COR-L47 (cell line): Measurements from ENCODE around the gene KANK4.
A peak's percentile ranks its signal among the peaks of the same experiment; 100 is the strongest.

ENCODE experiments used
- DNase-seq: peaks from one replicate; lab custom pipeline; 2025; lab: John Stamatoyannopoulos, UW

The KANK4 gene

DNA sequence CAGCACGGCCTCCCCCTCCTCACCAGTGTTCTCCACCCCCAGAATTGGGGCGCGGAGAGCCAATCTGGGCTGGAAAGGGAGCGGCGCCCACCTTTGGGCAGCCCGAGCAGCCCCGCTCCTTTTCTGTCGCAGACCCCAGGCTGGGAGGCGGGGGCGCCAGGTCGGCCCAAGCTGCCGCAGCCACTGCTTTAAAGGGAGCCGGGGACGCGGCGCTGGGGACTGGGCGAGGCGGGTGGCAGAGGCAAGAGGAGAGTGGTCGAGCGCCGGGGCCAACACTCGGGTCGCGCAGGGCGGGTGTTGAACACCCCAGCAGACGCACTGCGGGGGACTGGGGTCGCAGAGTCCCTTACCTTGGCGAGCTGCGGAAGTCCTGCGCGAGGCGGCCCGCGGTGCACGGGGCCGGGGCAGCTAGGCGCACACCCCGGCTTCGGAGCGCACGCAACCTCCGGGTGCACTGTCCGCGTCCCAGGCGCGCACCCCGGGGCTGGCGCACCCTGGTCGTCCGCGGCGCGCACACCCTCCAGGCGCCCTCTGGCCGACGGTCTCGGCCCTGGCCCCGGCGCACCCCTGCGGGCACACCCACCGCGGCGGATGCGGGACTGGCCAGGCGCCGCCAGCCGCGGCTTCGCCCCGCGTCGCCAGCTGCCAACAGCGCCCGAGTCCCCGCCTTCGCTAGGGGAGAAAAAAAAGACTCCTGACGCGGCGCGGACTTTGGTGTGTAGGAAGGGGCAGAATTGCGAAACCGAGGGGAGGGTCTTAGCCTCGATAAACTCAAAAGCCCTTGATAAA is at the start of gene KANK4:
Gene KANK4, minus strand, starts transcription at position 679 of the 789 bp plus-strand sequence. CDS start 37,870 bp downstream, outside the sequence.
- DNase-seq = no peak

GRCh38 chr1:62368989-62369388 is 49.8 kb upstream of the KANK4 start:
- DNase-seq = no peak

- no peak for DNase-seq
These were observed 47.8 kb upstream of the KANK4 start for GRCh38 chr1:62367005-62367557.

DNA sequence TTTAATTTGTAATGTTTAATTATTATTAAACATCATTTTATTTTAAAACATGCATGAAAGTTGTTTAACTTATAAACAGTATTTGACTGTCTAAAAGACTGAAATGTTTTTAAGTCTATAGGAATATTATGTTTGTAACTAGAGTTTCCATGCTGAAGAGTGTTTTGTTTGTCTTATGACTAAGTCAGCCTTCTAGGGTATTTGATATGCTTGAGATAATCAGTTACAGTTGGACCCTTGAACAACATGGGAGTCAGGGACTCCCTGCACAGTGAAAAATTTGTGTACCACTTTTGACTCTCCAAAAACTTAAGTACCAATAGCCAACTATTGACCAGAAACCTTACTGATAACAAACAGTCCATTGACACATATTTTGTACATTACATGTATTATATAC is 45.5 kb upstream of the KANK4 start:
- no peak for DNase-seq

- no peak for DNase-seq
These were observed 43.7 kb upstream of the KANK4 start for GRCh38 chr1:62362926-62363325.

DNA sequence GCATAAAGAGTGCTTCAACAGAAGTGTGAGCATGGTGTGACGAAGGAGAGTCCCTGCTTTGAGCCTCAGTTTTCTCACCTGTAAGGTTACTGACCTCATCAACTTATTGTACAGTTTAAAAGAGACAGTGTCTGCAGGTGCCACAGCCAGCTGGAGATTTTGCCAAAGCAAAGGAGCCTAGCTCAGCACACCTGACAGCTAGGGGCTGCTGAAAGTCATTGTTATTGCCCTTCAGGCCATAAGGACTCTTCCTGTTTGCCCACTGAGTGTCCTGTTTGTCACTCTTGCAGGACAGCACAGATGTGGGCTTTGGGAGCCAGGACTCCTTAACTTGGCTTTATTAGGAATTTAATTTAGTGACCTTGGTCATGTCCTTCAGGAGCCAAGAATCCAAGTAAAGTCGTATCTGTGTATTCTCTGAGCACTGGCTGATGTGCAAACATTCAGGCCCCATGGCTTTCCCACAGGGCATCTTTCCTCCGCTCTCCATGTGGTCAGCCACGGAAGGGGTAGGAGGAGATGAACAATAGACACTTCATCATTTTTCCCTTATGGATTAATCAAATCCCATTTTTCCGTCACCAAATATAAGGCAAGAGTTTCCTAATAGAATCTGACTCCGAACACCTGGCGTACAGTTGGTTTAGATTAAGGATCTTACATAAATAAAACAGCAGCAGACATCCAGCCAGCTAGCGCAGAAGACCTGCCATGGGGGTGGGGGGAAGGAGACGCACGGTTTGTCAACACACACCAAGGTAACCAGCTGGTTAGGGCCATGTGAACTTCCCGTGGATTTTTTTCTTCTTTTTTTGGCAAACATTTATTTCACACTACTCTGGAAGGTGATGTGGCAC is 43.1 kb upstream of the KANK4 start:
- no peak for DNase-seq

DNA sequence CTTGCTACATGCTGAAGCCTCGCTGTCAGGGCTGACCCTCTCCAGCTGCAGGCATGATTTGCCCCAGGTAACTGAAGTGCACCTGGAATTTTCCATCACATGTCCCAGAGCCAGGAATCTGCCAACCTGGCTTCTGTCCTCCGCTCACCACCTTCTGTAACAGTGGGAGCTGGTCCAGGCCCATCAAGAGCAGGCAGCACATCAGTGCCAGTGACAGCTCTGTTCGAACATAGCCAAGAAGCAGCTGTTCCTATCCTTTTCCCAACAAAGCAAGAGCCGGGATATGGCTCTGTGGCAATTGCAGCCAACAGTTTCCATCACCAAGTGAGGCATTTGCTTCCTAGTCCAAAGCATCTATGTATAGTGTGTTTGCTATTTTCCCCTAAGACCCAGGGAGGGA is 42.2 kb upstream of the KANK4 start:
- DNase-seq = no peak

DNA sequence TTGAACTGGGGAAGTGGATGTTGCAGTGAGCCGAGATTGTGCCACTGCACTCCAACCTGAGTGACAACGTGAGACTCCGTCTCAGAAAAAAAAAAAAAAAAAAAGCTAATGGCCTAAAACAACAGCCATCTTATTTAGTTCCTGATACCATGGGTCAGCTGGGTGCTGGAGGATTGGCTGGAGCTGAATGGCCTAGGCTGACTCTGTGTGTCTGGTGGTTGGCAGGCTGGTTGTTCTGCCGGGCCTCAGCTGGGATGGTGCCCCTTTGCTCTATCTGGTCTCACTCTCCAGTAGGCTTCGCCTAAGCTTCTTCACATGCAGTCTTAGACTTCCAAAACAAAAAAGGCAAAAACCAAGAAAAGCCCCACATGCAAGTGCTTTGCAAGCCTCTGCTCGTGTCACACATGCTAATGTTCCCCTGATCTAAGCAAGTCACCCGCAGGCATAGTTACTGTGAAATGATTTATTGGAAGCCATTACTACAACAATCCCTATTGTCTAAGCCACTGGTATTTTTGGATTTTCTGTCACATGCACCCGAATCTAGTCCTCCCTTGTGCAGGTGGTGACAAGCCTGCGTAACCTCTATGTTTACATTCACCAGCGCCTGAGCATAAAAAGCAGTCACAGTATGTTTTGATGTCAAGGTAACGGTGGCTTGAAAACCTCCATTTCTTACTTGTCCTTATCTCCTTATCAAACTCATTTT is 39.6 kb upstream of the KANK4 start:
- DNase-seq = peak; percentile 72

GRCh38 chr1:62357916-62358315 is 38.7 kb upstream of the KANK4 start:
- no peak for DNase-seq

DNA sequence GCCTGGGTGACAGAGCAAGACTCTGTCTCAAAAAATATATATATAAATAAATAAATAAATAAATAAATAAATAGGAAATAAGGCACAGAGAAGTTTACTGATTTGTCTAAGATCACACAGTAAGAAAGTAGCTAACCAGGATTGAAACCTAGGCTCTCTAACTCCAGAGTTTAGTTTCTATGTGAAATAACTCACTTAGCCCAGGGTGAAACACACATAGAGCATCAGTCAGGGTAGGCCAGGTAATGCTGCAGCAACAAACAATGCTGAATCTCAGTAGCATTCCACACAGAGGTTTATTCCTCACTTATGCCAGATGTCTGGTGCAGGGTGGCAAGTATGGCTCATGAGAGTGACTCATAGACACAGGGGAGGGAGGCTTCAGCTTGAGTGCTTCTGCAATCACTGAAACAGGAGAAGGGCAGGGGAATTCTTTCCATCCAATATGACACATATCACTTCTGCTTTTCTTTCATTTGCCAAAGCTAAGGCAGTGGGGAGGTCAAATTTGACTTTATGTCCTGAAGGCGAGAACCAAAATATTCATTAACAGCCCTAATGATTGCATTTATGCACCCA is 37.1 kb upstream of the KANK4 start:
- no peak for DNase-seq

GRCh38 chr1:62355095-62355494 is 35.9 kb upstream of the KANK4 start:
- DNase-seq = no peak

DNA sequence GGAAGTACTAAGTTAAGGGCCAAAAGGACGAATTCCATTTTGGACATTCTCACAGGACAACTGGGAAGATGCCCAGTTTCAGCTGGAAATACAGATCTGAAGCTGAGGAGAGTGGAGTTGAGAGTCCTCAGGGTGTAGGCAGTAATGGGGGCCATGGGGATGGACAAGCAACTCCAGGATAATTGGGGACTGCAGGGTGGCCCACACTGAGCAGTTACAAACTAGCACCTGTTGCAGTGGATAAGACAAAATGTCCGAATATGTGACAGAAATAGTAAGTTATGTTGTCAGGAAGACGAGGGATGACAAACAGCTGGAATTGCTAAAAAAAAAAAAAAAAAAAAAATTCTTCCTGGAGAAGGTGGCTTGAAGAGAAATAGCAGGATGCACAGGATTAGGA is 34.6 kb upstream of the KANK4 start:
- no peak for DNase-seq

- DNase-seq = no peak
These were observed 33.2 kb upstream of the KANK4 start for GRCh38 chr1:62352387-62352786.

DNA sequence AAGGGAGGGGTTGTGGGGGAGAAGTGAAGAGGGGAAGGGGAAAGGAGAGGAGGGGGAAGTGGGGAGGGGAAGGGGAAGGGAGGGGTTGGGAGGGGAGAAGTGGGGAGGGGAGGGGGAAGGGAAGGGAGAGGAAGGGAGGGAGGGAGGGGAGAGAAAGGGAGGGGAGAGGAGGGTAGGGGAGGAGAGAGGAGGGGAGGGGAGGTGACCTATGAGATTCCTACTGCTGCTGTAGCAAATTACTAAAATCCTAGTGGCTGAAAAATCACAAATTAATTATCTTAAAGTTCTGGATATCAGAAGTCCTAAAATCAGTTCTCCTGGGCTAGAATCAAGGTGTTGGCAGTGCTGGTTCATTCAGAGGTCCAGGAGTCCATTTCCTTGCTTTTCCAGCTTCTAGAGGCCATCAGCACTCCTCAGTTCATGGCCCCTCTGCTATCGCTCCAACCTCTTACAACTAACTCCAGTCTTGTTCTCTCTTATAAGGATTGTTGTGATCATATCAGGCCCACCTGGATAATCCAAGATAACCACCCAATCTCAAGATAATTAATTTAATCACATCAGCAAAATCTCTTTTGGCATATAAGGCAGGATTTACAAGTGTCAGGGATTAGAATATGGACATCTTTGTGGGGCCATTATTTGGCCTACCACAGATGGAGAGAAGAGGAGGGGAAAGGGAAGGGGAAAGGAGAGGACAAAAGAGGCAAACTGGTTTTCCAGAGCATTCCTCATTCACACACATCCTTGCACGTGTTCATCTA is 30.4 kb upstream of the KANK4 start:
- DNase-seq = no peak

DNA sequence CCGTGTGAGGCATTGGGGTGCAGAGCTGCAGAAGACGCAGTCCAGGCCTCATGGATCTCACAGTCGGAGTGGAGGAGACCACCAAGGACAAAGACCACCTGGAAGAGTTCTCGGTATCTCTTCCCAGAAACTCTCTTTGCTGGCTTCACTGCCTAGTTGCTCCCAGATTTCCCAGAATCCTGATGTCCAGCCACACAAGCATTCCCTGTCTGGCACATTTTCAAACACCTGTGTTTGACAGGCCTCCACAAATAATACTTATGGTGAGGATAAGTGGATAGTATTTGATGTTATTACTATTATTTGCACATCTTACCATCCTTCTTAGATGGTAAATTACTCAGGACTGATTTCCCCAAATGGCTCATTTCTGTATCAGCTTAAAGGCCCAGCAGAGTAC is 27.7 kb upstream of the KANK4 start:
- no peak for DNase-seq

DNA sequence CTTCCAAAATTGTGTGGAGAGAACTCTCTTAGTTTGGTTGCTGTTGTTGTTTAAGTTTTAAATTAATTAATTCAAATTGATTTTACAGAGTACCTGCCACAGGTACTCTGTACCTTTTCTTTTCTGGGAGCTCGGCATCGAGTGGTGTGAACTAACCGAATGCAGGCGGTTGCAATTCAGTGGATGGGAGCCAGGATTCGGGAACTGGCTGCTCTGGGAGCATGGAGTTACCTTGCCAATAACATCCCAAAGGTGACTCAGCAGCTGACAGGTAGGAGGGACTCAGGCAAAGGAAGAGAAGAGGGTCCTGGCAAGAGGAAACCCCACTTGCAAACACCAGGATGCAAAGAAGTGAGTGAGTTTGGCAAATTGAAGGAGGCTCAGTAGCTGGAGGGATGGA is 24.7 kb upstream of the KANK4 start:
- no peak for DNase-seq

DNA sequence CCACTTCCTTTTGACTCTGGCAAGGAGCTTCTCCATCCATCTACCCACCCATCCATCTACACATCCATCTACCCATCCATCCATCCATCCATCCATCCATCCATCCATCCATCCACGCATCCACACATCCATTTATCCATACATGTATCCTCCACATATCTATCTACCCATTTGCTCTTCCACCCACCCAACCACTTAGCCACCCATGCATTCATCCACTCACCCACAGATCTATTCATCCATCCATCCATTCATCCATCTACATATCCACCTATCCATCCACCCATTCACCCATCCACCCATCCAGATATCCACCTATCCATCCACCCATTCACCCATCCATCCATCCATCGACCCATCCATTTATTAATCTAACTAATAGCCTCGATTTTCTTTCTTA is 23.0 kb upstream of the KANK4 start:
- DNase-seq = no peak

GRCh38 chr1:62341615-62342014 is 22.4 kb upstream of the KANK4 start:
- no peak for DNase-seq

DNA sequence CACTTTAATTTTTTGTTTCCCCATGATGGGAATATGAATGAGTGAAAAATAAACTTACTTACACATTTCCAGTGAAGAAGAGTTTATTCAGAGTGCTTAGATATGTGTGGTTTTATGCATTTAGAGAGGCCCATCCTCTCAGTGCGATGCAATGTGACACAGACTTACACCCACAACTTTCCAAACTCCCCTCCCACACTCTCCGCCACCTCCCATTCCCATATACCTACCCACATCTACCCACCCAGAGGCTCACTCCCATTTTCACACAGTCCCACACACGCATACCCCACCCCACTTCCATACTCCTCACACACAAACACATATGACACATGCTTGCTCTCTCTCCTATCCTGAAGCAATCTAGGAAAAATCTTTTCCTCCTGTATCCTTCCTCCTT is 21.9 kb upstream of the KANK4 start:
- DNase-seq = no peak

GRCh38 chr1:62337706-62338631 is 18.7 kb upstream of the KANK4 start:
- no peak for DNase-seq
